ENCODE measurements around the gene KRT13.

The KRT13 gene

DNA sequence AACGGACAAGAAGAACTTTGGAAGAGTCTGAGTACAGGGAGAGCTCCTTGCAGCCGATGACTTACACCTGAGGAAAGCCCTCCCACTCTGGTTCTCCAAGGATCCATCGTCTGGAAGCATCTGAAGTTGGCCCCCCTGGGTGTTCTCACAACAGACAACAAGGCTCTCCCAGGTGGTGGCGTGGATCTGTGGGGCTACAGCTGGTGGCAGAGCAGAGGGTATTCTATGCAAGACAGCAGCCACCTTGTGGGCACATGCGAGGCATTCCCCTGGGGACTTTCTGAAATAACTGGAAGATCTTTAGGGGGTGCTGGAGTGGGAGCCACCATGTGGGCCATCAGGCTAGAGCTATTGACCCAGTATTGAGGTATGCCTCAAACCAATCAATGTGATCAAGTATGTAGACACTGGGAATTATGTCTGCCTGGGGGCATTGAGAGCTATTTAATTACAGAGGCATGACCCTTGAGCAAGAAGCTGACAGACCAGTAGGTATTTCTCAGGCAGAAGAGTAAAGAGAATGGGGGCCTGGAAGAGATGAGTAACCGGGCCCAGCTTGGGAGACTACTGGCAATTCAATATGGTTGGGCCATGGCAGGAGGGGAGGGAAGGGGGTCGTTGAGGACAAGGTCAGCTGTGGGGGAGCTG, 29.6 kb upstream of the KRT13 start:
- H4K91ac ChIP-seq (ENCODE audit: low read depth, low read length, poor library complexity) = no peak overlapping the region
- H2BK12ac ChIP-seq (ENCODE audit: low read length) = no peak overlapping the region
- H3K14ac ChIP-seq (ENCODE audit: low read length) = no peak overlapping the region
- H3K9ac ChIP-seq (ENCODE audit: low read depth, low read length, poor library complexity) = no peak overlapping the region
- no peak overlapping the region for H3K4ac ChIP-seq (ENCODE audit: low read length)
- peaks cover 0 to 12% of the 10 kb centered on the region in 2 donors for H3K4me1 ChIP-seq (ENCODE audit: control insufficient read depth in 2 of 2, insufficient read depth in 1 of 2, low read depth in 1 of 2, low read length in 2 of 2)
- no peak overlapping the region for H3K4me2 ChIP-seq (ENCODE audit: insufficient read depth, low read length, poor library complexity, severe bottlenecking)
- H3K9me3 ChIP-seq (replicated peaks in 1 of 2; ENCODE audit: control insufficient read depth in 2 of 2, insufficient read depth in 1 of 2, low read depth in 1 of 2, low read length in 2 of 2) = no peaks in the 10 kb centered on the region
- no peaks in the 10 kb centered on the region for H3K36me3 ChIP-seq (replicated peaks in 1 of 2; ENCODE audit: control insufficient read depth in 2 of 2, insufficient read depth in 2 of 2, low read length in 2 of 2)
- no peak overlapping the region for H2BK120ac ChIP-seq (ENCODE audit: low read depth, low read length)
- H3K23ac ChIP-seq (ENCODE audit: low read depth, low read length, poor library complexity) = no peak overlapping the region
- no CpG with 5 or more reads among the region's 7 CpGs for WGBS, 2 donors (ENCODE audit: extremely low coverage in 2 of 2, insufficient read length in 2 of 2, insufficient replicate concordance in 1 of 2)
- H2AK5ac ChIP-seq (ENCODE audit: low read depth, low read length) = no peak overlapping the region
- peaks cover 0 to 21% (median 0%) of the 10 kb centered on the region in 3 experiments for H3K27me3 ChIP-seq (ENCODE audit: control insufficient read depth in 3 of 3, insufficient read depth in 3 of 3, low read depth in 1 of 3, low read length in 3 of 3)
- no peaks in the 10 kb centered on the region for H3K79me1 ChIP-seq (ENCODE audit: low read depth, low read length)
- H2BK5ac ChIP-seq (ENCODE audit: low read length) = no peak overlapping the region
- DNase-seq (ENCODE audit: low spot score) = no peak
- H3K4me3 ChIP-seq (ENCODE audit: low read length in 2 of 2) = no peak overlapping the region
- no peak overlapping the region for H3K18ac ChIP-seq (ENCODE audit: low read length)
- no peak overlapping the region for H2BK15ac ChIP-seq (ENCODE audit: low read length)
- no peak overlapping the region for H3K27ac ChIP-seq (replicated peaks; ENCODE audit: low read length)
- H2AFZ ChIP-seq (ENCODE audit: low read length) = no peak overlapping the region
- H4K8ac ChIP-seq (ENCODE audit: low read depth, low read length) = no peak overlapping the region

DNA sequence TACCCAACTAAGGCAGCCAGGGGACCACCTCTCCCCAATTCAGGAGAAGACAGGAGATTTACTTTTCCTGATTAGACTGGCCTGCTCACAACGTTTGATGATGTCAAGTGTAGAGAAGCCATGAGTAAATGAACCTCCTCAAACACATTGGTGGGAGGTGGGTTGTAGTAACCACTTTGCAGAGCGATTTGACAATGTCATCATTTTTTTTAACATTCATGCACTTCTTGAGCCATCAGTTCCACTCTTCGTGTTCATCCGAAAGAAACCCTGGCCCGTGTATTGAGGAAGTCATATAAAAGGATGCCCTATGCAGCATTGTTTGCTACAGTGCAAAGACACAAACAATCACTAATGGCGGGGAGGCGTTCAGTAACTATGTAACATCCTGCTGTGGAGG, 28.2 kb upstream of the KRT13 start:
- H2BK120ac ChIP-seq (ENCODE audit: low read depth, low read length) = no peak overlapping the region
- H3K9me3 ChIP-seq (replicated peaks in 1 of 2; ENCODE audit: control insufficient read depth in 2 of 2, insufficient read depth in 1 of 2, low read depth in 1 of 2, low read length in 2 of 2) = no peaks in the 10 kb centered on the region
- peaks cover 0 to 18% of the 10 kb centered on the region in 2 donors for H3K4me1 ChIP-seq (ENCODE audit: control insufficient read depth in 2 of 2, insufficient read depth in 1 of 2, low read depth in 1 of 2, low read length in 2 of 2)
- no peak overlapping the region for H3K4me3 ChIP-seq (ENCODE audit: low read length in 2 of 2)
- no peak overlapping the region for H2AFZ ChIP-seq (ENCODE audit: low read length)
- WGBS, 2 donors (ENCODE audit: extremely low coverage in 2 of 2, insufficient read length in 2 of 2, insufficient replicate concordance in 1 of 2) = no CpG with 5 or more reads among the region's 7 CpGs
- H3K9ac ChIP-seq (ENCODE audit: low read depth, low read length, poor library complexity) = no peak overlapping the region
- H2AK5ac ChIP-seq (ENCODE audit: low read depth, low read length) = no peak overlapping the region
- no peak overlapping the region for H2BK5ac ChIP-seq (ENCODE audit: low read length)
- H4K8ac ChIP-seq (ENCODE audit: low read depth, low read length) = no peak overlapping the region
- no peak overlapping the region for H3K27ac ChIP-seq (replicated peaks; ENCODE audit: low read length)
- H3K27me3 ChIP-seq (ENCODE audit: control insufficient read depth in 3 of 3, insufficient read depth in 3 of 3, low read depth in 1 of 3, low read length in 3 of 3) = peaks cover 0 to 33% (median 0%) of the 10 kb centered on the region in 3 experiments
- no peak for DNase-seq (ENCODE audit: low spot score)
- H3K4me2 ChIP-seq (ENCODE audit: insufficient read depth, low read length, poor library complexity, severe bottlenecking) = no peak overlapping the region
- H3K18ac ChIP-seq (ENCODE audit: low read length) = no peak overlapping the region
- H3K23ac ChIP-seq (ENCODE audit: low read depth, low read length, poor library complexity) = no peak overlapping the region
- H3K4ac ChIP-seq (ENCODE audit: low read length) = no peak overlapping the region
- H3K36me3 ChIP-seq (replicated peaks in 1 of 2; ENCODE audit: control insufficient read depth in 2 of 2, insufficient read depth in 2 of 2, low read length in 2 of 2) = no peaks in the 10 kb centered on the region
- no peak overlapping the region for H2BK12ac ChIP-seq (ENCODE audit: low read length)
- H2BK15ac ChIP-seq (ENCODE audit: low read length) = no peak overlapping the region
- no peak overlapping the region for H4K91ac ChIP-seq (ENCODE audit: low read depth, low read length, poor library complexity)
- H3K79me1 ChIP-seq (ENCODE audit: low read depth, low read length) = no peaks in the 10 kb centered on the region
- no peak overlapping the region for H3K14ac ChIP-seq (ENCODE audit: low read length)

DNA sequence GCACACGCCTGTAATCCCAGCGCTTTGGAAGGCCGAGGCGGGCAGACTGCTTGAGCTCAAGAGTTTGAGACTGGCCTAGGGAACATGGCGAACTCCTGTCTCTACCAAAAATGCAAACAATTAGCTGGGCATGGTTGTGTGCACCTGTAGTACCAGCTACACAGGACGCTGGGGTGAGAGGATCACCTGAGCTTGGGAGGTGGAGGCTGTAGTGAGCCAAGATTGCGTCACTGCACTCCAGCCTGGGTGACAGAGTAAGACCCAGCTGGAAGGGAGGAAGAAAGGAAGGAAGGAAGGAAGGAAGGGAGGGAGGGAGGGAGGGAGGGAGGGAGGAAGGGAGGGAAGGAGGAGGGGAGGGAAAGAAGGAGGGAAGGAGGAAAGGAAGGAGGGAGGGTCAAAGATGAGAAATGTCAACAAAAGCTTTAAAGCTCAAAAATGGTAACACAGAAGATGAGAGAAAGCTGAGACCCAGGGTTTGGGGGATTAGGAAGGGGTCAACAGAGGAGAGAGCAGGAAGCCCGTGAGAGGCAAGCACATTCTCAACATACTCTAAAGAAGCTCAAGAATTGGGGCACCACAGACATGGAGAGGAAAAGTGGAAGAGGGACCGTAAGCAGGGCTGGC, 27.6 kb upstream of the KRT13 start:
- H3K23ac ChIP-seq (ENCODE audit: low read depth, low read length, poor library complexity) = no peak overlapping the region
- H3K4ac ChIP-seq (ENCODE audit: low read length) = no peak overlapping the region
- H2BK120ac ChIP-seq (ENCODE audit: low read depth, low read length) = no peak overlapping the region
- no peak overlapping the region for H4K91ac ChIP-seq (ENCODE audit: low read depth, low read length, poor library complexity)
- H3K27ac ChIP-seq (replicated peaks; ENCODE audit: low read length) = no peak overlapping the region
- H3K9ac ChIP-seq (ENCODE audit: low read depth, low read length, poor library complexity) = no peak overlapping the region
- no peak overlapping the region for H4K8ac ChIP-seq (ENCODE audit: low read depth, low read length)
- H2AK5ac ChIP-seq (ENCODE audit: low read depth, low read length) = no peak overlapping the region
- no peak overlapping the region for H3K18ac ChIP-seq (ENCODE audit: low read length)
- H3K4me2 ChIP-seq (ENCODE audit: insufficient read depth, low read length, poor library complexity, severe bottlenecking) = no peak overlapping the region
- H3K9me3 ChIP-seq (replicated peaks in 1 of 2; ENCODE audit: control insufficient read depth in 2 of 2, insufficient read depth in 1 of 2, low read depth in 1 of 2, low read length in 2 of 2) = no peaks in the 10 kb centered on the region
- no peak overlapping the region for H2AFZ ChIP-seq (ENCODE audit: low read length)
- peaks cover 0 to 39% (median 0%) of the 10 kb centered on the region in 3 experiments for H3K27me3 ChIP-seq (ENCODE audit: control insufficient read depth in 3 of 3, insufficient read depth in 3 of 3, low read depth in 1 of 3, low read length in 3 of 3)
- H3K4me1 ChIP-seq (ENCODE audit: control insufficient read depth in 2 of 2, insufficient read depth in 1 of 2, low read depth in 1 of 2, low read length in 2 of 2) = peaks cover 0 to 18% of the 10 kb centered on the region in 2 donors
- no peak overlapping the region for H3K4me3 ChIP-seq (ENCODE audit: low read length in 2 of 2)
- no peaks in the 10 kb centered on the region for H3K79me1 ChIP-seq (ENCODE audit: low read depth, low read length)
- H2BK15ac ChIP-seq (ENCODE audit: low read length) = no peak overlapping the region
- H2BK12ac ChIP-seq (ENCODE audit: low read length) = no peak overlapping the region
- H3K14ac ChIP-seq (ENCODE audit: low read length) = no peak overlapping the region
- H2BK5ac ChIP-seq (ENCODE audit: low read length) = no peak overlapping the region
- no peak for DNase-seq (ENCODE audit: low spot score)
- no CpG with 5 or more reads among the region's 9 CpGs for WGBS, 2 donors (ENCODE audit: extremely low coverage in 2 of 2, insufficient read length in 2 of 2, insufficient replicate concordance in 1 of 2)
- no peaks in the 10 kb centered on the region for H3K36me3 ChIP-seq (replicated peaks in 1 of 2; ENCODE audit: control insufficient read depth in 2 of 2, insufficient read depth in 2 of 2, low read length in 2 of 2)

DNA sequence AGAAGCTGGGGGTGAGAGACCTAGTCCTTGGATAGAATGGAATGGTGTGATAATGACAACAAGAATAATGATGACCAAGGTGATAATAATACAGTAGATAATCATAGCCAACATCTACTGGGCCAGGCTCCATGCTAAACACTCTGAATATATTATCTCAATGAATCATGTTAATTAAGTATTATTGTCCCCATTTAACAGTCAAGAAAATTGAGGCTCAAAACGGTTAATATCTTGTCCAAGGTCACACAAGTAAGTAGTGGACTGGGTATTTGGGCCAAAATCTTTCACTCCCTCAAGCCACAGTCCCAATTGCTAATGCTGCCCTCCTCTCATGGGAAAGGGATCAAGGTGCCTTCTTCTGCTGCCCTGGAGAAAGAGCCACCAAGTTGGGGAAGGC, 26.6 kb upstream of the KRT13 start:
- Histone ChIP-seq H3K4me2 (ENCODE audit: insufficient read depth, low read length, poor library complexity, severe bottlenecking) (no peak overlapping the region), H2AFZ (ENCODE audit: low read length) (no peak overlapping the region), H2BK12ac (ENCODE audit: low read length) (no peak overlapping the region), H3K18ac (ENCODE audit: low read length) (no peak overlapping the region), H2BK5ac (ENCODE audit: low read length) (no peak overlapping the region), H3K9ac (ENCODE audit: low read depth, low read length, poor library complexity) (no peak overlapping the region), H3K36me3 (replicated peaks in 1 of 2; ENCODE audit: control insufficient read depth in 2 of 2, insufficient read depth in 2 of 2, low read length in 2 of 2) (no peaks in the 10 kb centered on the region), H2AK5ac (ENCODE audit: low read depth, low read length) (peak overlapping the region; percentile 6), H3K27ac (replicated peaks; ENCODE audit: low read length) (no peak overlapping the region), H3K27me3 (ENCODE audit: control insufficient read depth in 3 of 3, insufficient read depth in 3 of 3, low read depth in 1 of 3, low read length in 3 of 3) (peaks cover 0 to 50% (median 0%) of the 10 kb centered on the region in 3 experiments), H2BK15ac (ENCODE audit: low read length) (no peak overlapping the region), H3K4ac (ENCODE audit: low read length) (no peak overlapping the region), H3K4me3 (ENCODE audit: low read length in 2 of 2) (peak overlapping the region in 1 of 2 donors; percentile 18), H3K14ac (ENCODE audit: low read length) (no peak overlapping the region), H3K79me1 (ENCODE audit: low read depth, low read length) (peaks cover 3% of the 10 kb centered on the region), H4K91ac (ENCODE audit: low read depth, low read length, poor library complexity) (no peak overlapping the region), H2BK120ac (ENCODE audit: low read depth, low read length) (no peak overlapping the region), H3K23ac (ENCODE audit: low read depth, low read length, poor library complexity) (no peak overlapping the region), H4K8ac (ENCODE audit: low read depth, low read length) (no peak overlapping the region), H3K4me1 (ENCODE audit: control insufficient read depth in 2 of 2, insufficient read depth in 1 of 2, low read depth in 1 of 2, low read length in 2 of 2) (peaks cover 0 to 18% of the 10 kb centered on the region in 2 donors), H3K9me3 (replicated peaks in 1 of 2; ENCODE audit: control insufficient read depth in 2 of 2, insufficient read depth in 1 of 2, low read depth in 1 of 2, low read length in 2 of 2) (no peaks in the 10 kb centered on the region)
- no peak for DNase-seq (ENCODE audit: low spot score)
- no CpG with 5 or more reads among the region's 1 CpG for WGBS, 2 donors (ENCODE audit: extremely low coverage in 2 of 2, insufficient read length in 2 of 2, insufficient replicate concordance in 1 of 2)
